Endothelial cell of umbilical vein (primary cell): Measurements from ENCODE around the gene UCK1. TPM values are rescaled to one million over a fixed set of nuclear protein-coding genes. Genes with fewer than 3 reads are reported as not detected.
A peak's percentile ranks its signal among the peaks of the same experiment; 100 is the strongest.

ENCODE experiments used
- BruUV-seq: library from RNA; stranded (reverse); fragments of 400-500 nt; replicated peaks from 2 replicates; lab custom pipeline; 2021; lab: Mats Ljungman, UMichigan
- CTCF ChIA-PET: fragments of 300-600, 350-600 bp; sonication (Branson Sonifier 250); formaldehyde crosslinking; loops from one replicate; lab custom pipeline; 2021; ENCODE audit warnings: antibody characterized with exemption, inconsistent platforms; lab: Charles Lee
- POLR2A ChIA-PET: fragments of 300-600, 350-600 bp; sonication (Branson Sonifier 250); formaldehyde crosslinking; loops from one replicate; lab custom pipeline; 2021; ENCODE audit warnings: antibody characterized with exemption, inconsistent platforms; lab: Charles Lee
- DNase-seq: peaks from one replicate; pipeline ENCODE4 v3.0.0-alpha.2; 2011; ENCODE audit warnings: low read depth, low spot score
- FAIRE-seq: peaks from 2 replicates; lab custom pipeline; 2011; peaks lifted over from hg19 to GRCh38; lab: Jason Lieb, UNC
- H2AFZ ChIP-seq: 2 replicates; pipeline ENCODE4 v1.6.0; 2012; ENCODE audit warnings: low read depth, low read length, control low read depth, inconsistent platforms
- H3K27ac ChIP-seq: 2 replicates; pipeline ENCODE4 v1.5.1; 2011; ENCODE audit warnings: low read depth, mild to moderate bottlenecking, control low read depth, low read length, moderate library complexity; ENCODE audit not compliant: insufficient read depth
- H3K27me3 ChIP-seq, 2 experiments: 2 replicates each; pipeline versions ENCODE4 v1.6.0 to v1.6.1; 2011; ENCODE audit warnings: low read length in 2 of 2, mixed read lengths in 1 of 2; ENCODE audit not compliant: control insufficient read depth in 2 of 2, insufficient read depth in 2 of 2
- H3K36me3 ChIP-seq, 2 experiments: 2 replicates in 1 of 2; 3 replicates in 1 of 2; pipeline ENCODE4 v1.5.1; 2011; ENCODE audit warnings: low read length in 2 of 2, mild to moderate bottlenecking in 1 of 2, moderate library complexity in 1 of 2; ENCODE audit not compliant: control insufficient read depth in 2 of 2, insufficient read depth in 2 of 2; ENCODE audit errors: extremely low read depth in 1 of 2
- H3K4me1 ChIP-seq: 3 replicates; pipeline ENCODE4 v1.5.1; 2011; ENCODE audit warnings: mild to moderate bottlenecking, low read length; ENCODE audit not compliant: control insufficient read depth, insufficient read depth; ENCODE audit errors: extremely low read depth
- H3K4me2 ChIP-seq: 2 replicates; pipeline ENCODE4 v1.6.1; 2011; ENCODE audit warnings: low read length, control low read depth, mixed read lengths; ENCODE audit not compliant: insufficient read depth
- H3K4me3 ChIP-seq, 3 experiments: fragments of 200-600 bp in 1 of 3; sonication (generic), shearing (Covaris generic) in 1 of 3; replicated peaks in 1 of 3; 2 replicates each; pipeline ENCODE4 v1.5.1; 2011 to 2016; ENCODE audit warnings: control low read depth in 3 of 3, low read length in 3 of 3, mild to moderate bottlenecking in 2 of 3, inconsistent platforms in 1 of 3, low read depth in 1 of 3, moderate library complexity in 1 of 3; ENCODE audit not compliant: insufficient read depth in 1 of 3
- H3K79me2 ChIP-seq: 2 replicates; pipeline ENCODE4 v1.6.0; 2012; ENCODE audit warnings: low read length, inconsistent platforms; ENCODE audit not compliant: control insufficient read depth, insufficient read depth
- H3K9ac ChIP-seq: replicated peaks from 2 replicates; pipeline ENCODE3; 2011; ENCODE audit warnings: low read length, control low read depth; ENCODE audit not compliant: insufficient read depth; ENCODE audit errors: extremely low read depth
- H3K9me1 ChIP-seq: replicated peaks from 3 replicates; pipeline ENCODE4 v1.6.0; 2011; ENCODE audit warnings: mild to moderate bottlenecking, low read length; ENCODE audit not compliant: control insufficient read depth, insufficient read depth; ENCODE audit errors: extremely low read depth
- H3K9me3 ChIP-seq: replicated peaks from 2 replicates; pipeline ENCODE4 v1.5.1; 2012; ENCODE audit warnings: low read length, inconsistent platforms; ENCODE audit not compliant: control insufficient read depth, insufficient read depth
- H4K20me1 ChIP-seq: replicated peaks from 2 replicates; pipeline ENCODE3; 2011; ENCODE audit warnings: mild to moderate bottlenecking, low read length; ENCODE audit not compliant: control insufficient read depth, insufficient read depth; ENCODE audit errors: extremely low read depth
- EZH2 ChIP-seq: IDR thresholded peaks from 2 replicates; pipeline ENCODE4 v1.6.1; 2012; ENCODE audit warnings: borderline replicate concordance, low read depth, mild to moderate bottlenecking, moderate library complexity, low read length, inconsistent platforms; ENCODE audit not compliant: severe bottlenecking
- FOS ChIP-seq: IDR thresholded peaks from 2 replicates; pipeline ENCODE4 v1.6.1; 2011; ENCODE audit warnings: mild to moderate bottlenecking, low read length, moderate library complexity, borderline replicate concordance; ENCODE audit not compliant: insufficient read depth
- GATA2 ChIP-seq: IDR thresholded peaks from 2 replicates; pipeline ENCODE4 v1.7.0; 2011; ENCODE audit warnings: low read depth, mild to moderate bottlenecking, moderate library complexity, mixed read lengths, low read length; ENCODE audit not compliant: insufficient read length, insufficient read depth
- JUN ChIP-seq: IDR thresholded peaks from 2 replicates; pipeline ENCODE4 v1.6.1; 2011; ENCODE audit warnings: borderline replicate concordance, low read depth; ENCODE audit not compliant: insufficient read length, insufficient read depth
- MYC ChIP-seq: IDR thresholded peaks from one replicate; pipeline ENCODE4 v1.6.1; 2011; ENCODE audit warnings: mild to moderate bottlenecking, low read depth, low read length
- POLR2A ChIP-seq: IDR thresholded peaks from 2 replicates; pipeline ENCODE4 v1.6.1; 2012; ENCODE audit warnings: low read depth, mild to moderate bottlenecking, control low read depth, low read length
- POLR2AphosphoS5 ChIP-seq: IDR thresholded peaks from 2 replicates; pipeline ENCODE4 v1.6.1; 2012; ENCODE audit warnings: low read depth, mild to moderate bottlenecking, control low read depth, low read length, moderate library complexity; ENCODE audit not compliant: insufficient read depth
- dilution Hi-C: fragments of 300-500 bp; cut with MboI; formaldehyde crosslinking; loops from one replicate; pipeline ENCODE4 v1.15.0; 2019; ENCODE audit warnings: low sequenced_read_pairs; ENCODE audit not compliant: extremely low pct_ligation_motif_present
- intact Hi-C: fragments of 100-400 bp; cut with micrococcal nuclease; formaldehyde crosslinking; loops from one replicate; pipeline ENCODE4 v1.10.0; 2022
- polyA plus RNA-seq, 4 experiments: library from polyadenylated mRNA; depleted of rRNA in 3 of 4; stranded (reverse) in 3 of 4; unstranded in 1 of 4; fragments of >200 nt; gene quantifications; 2 replicates each; pipeline versions ENCODE4 v1.2.1 to v1.2.3, GENCODE V29; 2011 to 2012; ENCODE audit warnings: missing spikeins in 1 of 4
- total RNA-seq: library from RNA; stranded (reverse); gene quantifications from 2 replicates; pipeline ENCODE4 v1.2.3, GENCODE V29; 2021
- TF ChIP-seq, protein P1 (sequence below): IDR thresholded peaks from 2 replicates; pipeline ENCODE4 v1.6.1; 2011; ENCODE audit not compliant: insufficient read depth, insufficient read length
- TF ChIP-seq, protein P2 (sequence below), 2 donors: IDR thresholded peaks; 1 replicate in 1 of 2; 2 replicates in 1 of 2; pipeline ENCODE4 v1.5.1; 2011; ENCODE audit warnings: low read length in 2 of 2, mild to moderate bottlenecking in 2 of 2, moderate library complexity in 2 of 2, control low read depth in 1 of 2, inconsistent platforms in 1 of 2, low read depth in 1 of 2; ENCODE audit not compliant: insufficient read depth in 1 of 2; ENCODE audit errors: extremely low read depth in 1 of 2

Gene UCK1
- total and polyA plus RNA-seq, 2 donors (not counting 3 experiments of a cell fraction or from before 2014, with no cell fraction given): 23.6 to 30.1 TPM

DNA sequence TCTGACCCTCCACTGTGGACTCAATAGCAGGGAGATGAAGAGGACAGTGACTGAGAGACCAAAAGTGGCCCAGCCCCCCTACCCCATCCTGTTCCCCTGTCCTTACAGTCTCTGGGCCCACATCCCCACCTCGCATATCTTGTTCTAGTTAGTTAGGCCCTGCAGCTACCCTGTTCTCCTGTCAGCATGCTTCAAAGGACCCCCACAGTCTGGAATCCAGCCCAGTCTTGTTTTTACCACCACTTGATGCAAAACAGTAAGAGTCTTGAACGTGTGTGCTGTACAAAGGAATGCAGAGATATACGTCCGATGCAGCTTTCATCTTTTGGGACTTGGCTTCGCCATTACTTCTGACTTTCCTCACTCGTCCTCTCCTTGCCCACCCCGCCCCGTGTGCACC lies 40.5 kb downstream of the UCK1 start:
- TSS peak; percentile 13 for BruUV-seq
- dilution Hi-C loops: no loop called here
- CTCF ChIA-PET: no interaction called here
- Histone ChIP-seq H2AFZ (no peak overlapping the region), H3K4me2 (no peak overlapping the region), H3K9ac (no peak overlapping the region), H4K20me1 (no peaks in the 10 kb centered on the region), H3K36me3 (peaks cover 39 to 92% of the 10 kb centered on the region in 2 experiments), H3K79me2 (peaks cover 3% of the 10 kb centered on the region), H3K9me1 (no peaks in the 10 kb centered on the region), H3K4me3 (no peak overlapping the region), H3K27me3 (no peaks in the 10 kb centered on the region), H3K27ac (no peak overlapping the region), H3K4me1 (no peaks in the 10 kb centered on the region), H3K9me3 (no peaks in the 10 kb centered on the region)
- POLR2A ChIA-PET: no interaction called here
- no peak for FAIRE-seq
- intact Hi-C loops: no loop called here
- DNase-seq: no peak
- TF ChIP-seq POLR2A (no peak), FOS (no peak), MYC (no peak)
- TF ChIP-seq, protein P1, sequence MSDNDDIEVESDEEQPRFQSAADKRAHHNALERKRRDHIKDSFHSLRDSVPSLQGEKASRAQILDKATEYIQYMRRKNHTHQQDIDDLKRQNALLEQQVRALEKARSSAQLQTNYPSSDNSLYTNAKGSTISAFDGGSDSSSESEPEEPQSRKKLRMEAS: no peak

DNA sequence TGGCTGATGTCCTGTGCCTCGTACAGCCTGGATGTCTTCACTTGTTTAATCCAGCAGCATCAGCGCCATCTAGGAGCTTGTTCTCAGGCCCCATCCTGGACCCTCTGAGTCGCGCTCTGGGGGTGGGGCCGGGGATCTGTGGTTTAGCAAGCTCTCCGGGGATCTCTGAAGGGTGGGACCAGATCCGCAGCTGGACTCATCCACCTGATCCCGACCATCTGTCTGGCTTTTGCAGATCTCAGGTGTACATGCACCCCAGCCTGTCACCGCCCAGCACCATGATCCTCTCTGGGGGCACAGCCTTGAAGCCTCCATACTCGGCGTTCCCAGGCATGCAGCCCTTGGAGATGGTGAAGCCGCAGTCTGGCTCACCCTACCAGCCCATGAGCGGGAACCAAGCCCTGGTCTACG lies 43.4 kb downstream of the UCK1 start:
- intact Hi-C loops: no loop called here
- no peak overlapping the region for H2AFZ ChIP-seq
- H4K20me1 ChIP-seq: no peaks in the 10 kb centered on the region
- dilution Hi-C loops: no loop called here
- H3K4me3 ChIP-seq: no peak overlapping the region
- no peak overlapping the region for H3K27ac ChIP-seq
- H3K4me1 ChIP-seq: no peaks in the 10 kb centered on the region
- no peaks in the 10 kb centered on the region for H3K9me1 ChIP-seq
- no peak overlapping the region for H3K4me2 ChIP-seq
- BruUV-seq: no TSS peak
- ChIA-PET CTCF (no interaction called here), POLR2A (no interaction called here)
- H3K27me3 ChIP-seq: no peaks in the 10 kb centered on the region
- TF ChIP-seq, protein P1: no peak
- TF ChIP-seq MYC (no peak), GATA2 (no peak), JUN (no peak), EZH2 (no peak), POLR2A (no peak), POLR2AphosphoS5 (no peak), FOS (no peak)
- TF ChIP-seq, protein P2, sequence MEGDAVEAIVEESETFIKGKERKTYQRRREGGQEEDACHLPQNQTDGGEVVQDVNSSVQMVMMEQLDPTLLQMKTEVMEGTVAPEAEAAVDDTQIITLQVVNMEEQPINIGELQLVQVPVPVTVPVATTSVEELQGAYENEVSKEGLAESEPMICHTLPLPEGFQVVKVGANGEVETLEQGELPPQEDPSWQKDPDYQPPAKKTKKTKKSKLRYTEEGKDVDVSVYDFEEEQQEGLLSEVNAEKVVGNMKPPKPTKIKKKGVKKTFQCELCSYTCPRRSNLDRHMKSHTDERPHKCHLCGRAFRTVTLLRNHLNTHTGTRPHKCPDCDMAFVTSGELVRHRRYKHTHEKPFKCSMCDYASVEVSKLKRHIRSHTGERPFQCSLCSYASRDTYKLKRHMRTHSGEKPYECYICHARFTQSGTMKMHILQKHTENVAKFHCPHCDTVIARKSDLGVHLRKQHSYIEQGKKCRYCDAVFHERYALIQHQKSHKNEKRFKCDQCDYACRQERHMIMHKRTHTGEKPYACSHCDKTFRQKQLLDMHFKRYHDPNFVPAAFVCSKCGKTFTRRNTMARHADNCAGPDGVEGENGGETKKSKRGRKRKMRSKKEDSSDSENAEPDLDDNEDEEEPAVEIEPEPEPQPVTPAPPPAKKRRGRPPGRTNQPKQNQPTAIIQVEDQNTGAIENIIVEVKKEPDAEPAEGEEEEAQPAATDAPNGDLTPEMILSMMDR (IDR thresholded peaks at IDR 0.05; ENCODE audit: extremely low read depth in 1 of 2, insufficient read depth in 1 of 2, low read depth in 1 of 2, low read length in 2 of 2): no peak
- H3K36me3 ChIP-seq: peaks cover 44 to 95% of the 10 kb centered on the region in 2 experiments
- no peak overlapping the region for H3K9ac ChIP-seq
- H3K79me2 ChIP-seq: peaks cover 3% of the 10 kb centered on the region
- no peaks in the 10 kb centered on the region for H3K9me3 ChIP-seq
- FAIRE-seq (no peak), DNase-seq (no peak)
